DMS53 (cell line): Measurements from ENCODE around the gene IFNG.

Experiments used
- DNase-seq: peaks from one replicate; lab custom pipeline; 2025; lab: John Stamatoyannopoulos, UW

Gene IFNG

GRCh38 chr12:68166317-68166831 is 6.8 kb upstream of the IFNG start:
- no peak for DNase-seq

GRCh38 chr12:68163560-68164081 is 4.1 kb upstream of the IFNG start:
- no peak for DNase-seq

GRCh38 chr12:68162374-68162773 is 2.8 kb upstream of the IFNG start:
- no peak for DNase-seq

- DNase-seq = peak; percentile 67
Measured at GRCh38 chr12:68158432-68158831, 1.1 kb downstream of the IFNG start.

DNA sequence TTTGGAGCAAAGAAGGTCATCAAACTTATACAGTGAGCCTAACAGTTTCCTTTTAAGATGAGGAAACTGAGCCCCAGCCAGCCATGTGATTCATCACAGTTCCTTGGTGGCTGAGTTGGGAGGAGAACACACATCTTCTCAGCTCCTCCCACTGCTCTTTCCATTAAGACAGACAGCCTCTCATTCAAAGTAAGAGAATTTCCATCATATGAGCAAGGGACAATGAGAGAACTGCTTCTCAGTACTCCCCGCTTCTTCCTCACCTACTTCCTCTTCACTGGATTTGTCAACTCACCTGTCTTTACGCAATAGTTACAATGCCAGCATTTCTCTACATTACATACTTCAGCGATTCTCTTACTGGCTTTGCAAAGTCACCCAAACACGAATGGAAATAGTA is 2.2 kb downstream of the IFNG start:
- no peak for DNase-seq

GRCh38 chr12:68156636-68157035 is 2.9 kb downstream of the IFNG start:
- DNase-seq = no peak

DNA sequence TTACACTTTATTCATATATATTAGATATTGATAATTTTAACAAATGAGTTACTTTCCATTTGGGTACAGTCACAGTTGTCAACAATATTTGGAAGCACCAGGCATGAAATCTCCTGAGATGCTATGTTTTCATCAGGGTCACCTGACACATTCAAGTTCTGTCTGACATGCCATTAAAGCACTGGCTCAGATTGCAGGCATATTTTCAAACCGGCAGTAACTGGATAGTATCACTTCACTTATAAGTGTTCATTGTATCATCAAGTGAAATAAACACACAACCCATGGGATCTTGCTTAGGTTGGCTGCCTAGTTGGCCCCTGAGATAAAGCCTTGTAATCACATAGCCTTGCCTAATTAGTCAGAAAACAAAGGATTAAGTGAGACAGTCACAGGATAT is 4.8 kb downstream of the IFNG start:
- DNase-seq = peak; percentile 68

- no peak for DNase-seq
Measured at GRCh38 chr12:68148261-68148951, 11.1 kb downstream of the IFNG start.

DNA sequence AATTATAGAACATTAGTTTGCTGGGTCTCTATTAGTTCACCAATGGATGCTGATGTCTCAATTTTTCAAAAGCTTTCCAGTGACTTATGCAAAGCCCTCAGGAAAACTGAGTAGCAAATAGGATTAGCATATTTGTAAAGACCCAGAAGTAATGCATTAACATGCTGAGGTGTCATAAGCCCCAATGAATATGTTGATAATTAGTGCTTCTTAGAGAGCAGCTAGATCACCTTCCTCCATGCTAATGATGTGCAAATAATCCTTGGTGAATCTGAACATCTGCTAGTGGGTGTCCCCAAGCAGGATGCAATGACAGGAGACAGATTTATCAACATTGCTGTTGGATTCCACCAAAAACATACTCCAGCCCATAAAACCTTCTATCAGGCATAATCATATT is 19.0 kb downstream of the IFNG start:
- no peak for DNase-seq

DNA sequence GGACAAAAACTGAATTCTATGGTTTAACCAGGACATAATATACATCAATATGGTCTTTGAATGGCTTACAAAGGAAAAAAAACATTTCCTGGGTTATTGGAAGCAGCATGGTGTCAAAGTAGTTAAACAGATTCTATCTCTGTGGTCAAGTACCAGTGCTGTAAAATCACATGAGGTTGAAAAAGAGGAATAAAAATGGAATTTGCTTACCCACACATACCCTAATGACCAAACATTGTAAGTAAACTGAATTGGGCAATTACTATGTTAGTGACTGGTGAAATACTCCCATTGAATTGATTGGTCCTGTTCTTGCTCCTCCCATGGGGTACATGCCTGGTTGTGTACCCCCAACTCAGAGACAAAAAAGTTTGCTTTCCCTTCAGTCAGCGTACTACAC is 19.6 kb downstream of the IFNG start:
- DNase-seq = no peak

GRCh38 chr12:68139001-68139400 is 20.5 kb downstream of the IFNG start:
- DNase-seq = no peak

- DNase-seq = no peak
Measured at GRCh38 chr12:68138480-68138879, 21.1 kb downstream of the IFNG start.

- DNase-seq = no peak
Measured at GRCh38 chr12:68137335-68137830, 22.2 kb downstream of the IFNG start.

DNA sequence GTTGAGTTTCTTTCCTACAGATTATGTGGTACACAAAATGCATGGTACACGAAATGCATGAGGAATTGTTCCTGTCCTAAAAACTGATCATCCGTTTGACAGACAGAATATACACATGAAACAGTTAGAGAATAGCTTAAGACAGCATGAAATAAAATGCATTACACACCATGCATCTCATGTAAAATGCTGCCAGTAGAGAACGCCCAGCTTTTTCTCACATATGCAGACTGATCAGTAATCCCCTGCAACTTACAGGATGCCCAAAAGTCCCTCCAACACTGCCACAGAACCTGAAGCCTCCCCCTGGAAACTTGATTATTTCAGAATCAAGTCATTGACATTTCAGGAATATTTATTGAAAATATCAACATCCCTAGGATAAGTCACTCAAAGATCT is 24.0 kb downstream of the IFNG start:
- DNase-seq = no peak

DNA sequence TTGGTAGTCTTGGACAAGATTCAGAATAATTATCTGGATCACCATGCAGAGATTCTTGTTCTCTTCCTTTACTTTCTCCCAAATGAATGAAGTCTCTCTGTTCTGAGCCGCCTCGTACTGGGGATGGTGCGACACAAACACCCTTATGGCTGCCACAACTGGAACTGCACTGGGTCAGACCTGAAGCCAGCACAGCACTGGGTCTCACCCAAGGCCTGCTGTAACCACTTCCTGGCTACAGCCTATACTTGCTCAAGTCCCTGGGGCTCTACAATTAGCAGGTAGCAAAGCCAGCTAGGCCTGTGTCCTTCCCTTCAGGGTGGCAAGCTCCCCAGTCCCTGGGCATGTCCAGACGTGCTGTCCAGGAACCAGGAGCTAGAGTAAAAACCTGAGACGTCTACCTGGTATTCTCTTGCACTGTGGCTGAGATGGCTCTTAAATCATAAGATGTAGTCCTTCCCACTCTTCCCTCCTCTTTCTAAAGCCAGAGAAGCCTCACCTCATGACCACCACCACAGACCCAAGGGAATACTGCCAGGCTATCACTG is 27.6 kb downstream of the IFNG start:
- DNase-seq = no peak

- no peak for DNase-seq
Measured at GRCh38 chr12:68129979-68130378, 29.6 kb downstream of the IFNG start.

DNA sequence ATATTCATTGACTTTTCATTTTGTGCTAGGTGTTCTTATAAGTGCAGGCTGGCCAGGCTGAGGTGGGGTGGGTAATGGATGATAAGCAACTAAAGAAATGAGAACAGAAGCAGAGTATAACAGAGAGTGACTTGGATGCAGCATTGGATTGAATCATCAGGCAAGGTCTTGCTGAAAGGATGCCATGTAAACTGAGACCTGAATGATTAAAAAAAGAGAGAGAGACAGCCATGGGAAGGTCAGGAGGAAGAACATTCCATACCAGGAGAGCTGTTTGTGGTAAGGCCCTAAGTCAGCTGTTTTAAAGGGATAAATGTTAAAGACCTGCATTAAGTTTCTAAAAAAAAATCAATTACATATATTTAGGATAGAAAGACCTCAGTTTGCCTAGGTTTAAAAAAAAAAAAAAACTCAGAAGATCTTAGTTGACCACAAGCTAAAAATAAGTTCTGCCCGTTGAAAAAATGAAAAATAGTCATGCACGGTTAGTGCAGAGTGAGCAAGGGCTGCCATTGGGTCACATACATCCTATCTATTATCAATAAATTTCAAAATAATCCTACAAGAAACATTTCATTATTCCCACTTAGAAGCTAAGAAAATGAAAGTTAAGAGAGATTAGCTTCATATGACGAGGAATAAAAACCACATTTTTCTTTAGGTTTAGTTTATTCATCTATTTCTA is 37.2 kb downstream of the IFNG start:
- no peak for DNase-seq

DNA sequence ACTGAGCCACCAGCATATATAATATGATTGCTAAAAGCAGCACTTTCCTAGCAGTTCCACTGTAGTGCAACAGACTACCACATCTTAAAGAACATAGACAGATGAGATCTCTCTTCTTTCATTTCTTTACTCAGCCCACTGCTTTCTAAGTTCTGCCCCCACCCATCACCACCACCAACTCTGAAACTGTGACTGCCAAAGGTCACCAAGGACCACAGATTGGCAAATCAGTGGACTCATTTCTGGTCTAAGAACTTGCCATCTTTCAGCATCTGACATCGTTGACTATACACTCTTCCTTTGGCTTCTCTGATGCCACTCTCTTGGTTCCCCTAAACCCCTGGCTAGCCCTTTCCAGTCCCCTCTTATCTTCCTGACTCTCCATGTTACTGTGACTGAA is 38.4 kb downstream of the IFNG start:
- no peak for DNase-seq

GRCh38 chr12:68119724-68120211 is 39.8 kb downstream of the IFNG start:
- peak; percentile 89 for DNase-seq

- DNase-seq = no peak
Measured at GRCh38 chr12:68119250-68119649, 40.3 kb downstream of the IFNG start.

GRCh38 chr12:68118096-68118755 is 41.3 kb downstream of the IFNG start:
- no peak for DNase-seq

- DNase-seq = no peak
Measured at GRCh38 chr12:68117661-68118060, 41.9 kb downstream of the IFNG start.
